ENCODE data around the gene RANBP9. TPM values are rescaled to one million over a fixed set of nuclear protein-coding genes. Genes with fewer than 3 reads are reported as not detected.

Gene RANBP9
- total and polyA plus RNA-seq, 9 of the 15 experiments (the other 6 are each of a cell fraction or from before 2014, with no cell fraction given): 27.5 to 130 (median 61.5) TPM

- TF ChIP-seq ATF3 (IDR thresholded peaks at IDR 0.05) (peak; percentile 38), ATF3 (CRISPR knock-in tag; conservative IDR thresholded peaks at IDR 0.05) (no peak), ZNF584 (CRISPR knock-in tag; IDR thresholded peaks at IDR 0.05; ENCODE audit: low read depth) (0 out of 2 replicates have a peak, but pooled peaks have one; percentile 65), CBX3 (IDR thresholded peaks at IDR 0.05; ENCODE audit: borderline replicate concordance in 1 of 2, low read length in 2 of 2) (peak in 1 of 2 experiments; percentile 40; a peak in 1 of 3 replicates), MYC (IDR thresholded peaks at IDR 0.05; ENCODE audit: low read depth, low read length) (peak; percentile 71), MYC (CRISPR knock-in tag; IDR thresholded peaks at IDR 0.05; ENCODE audit: borderline replicate concordance, low read depth) (no peak), BHLHE40 (IDR thresholded peaks at IDR 0.05; ENCODE audit: low read length) (peak; percentile 41; the same call in 1 of the 2 replicates), ZNF175 (CRISPR knock-in tag; IDR thresholded peaks at IDR 0.05; ENCODE audit: low read depth) (0 out of 2 replicates have a peak, but pooled peaks have one; percentile 16), ZNF232 (CRISPR knock-in tag; IDR thresholded peaks at IDR 0.05) (peak; percentile 72; the same call in 1 of the 2 replicates), ZNF354B (CRISPR knock-in tag; IDR thresholded peaks at IDR 0.05) (peak; percentile 53; the same call in 1 of the 2 replicates), ZNF79 (CRISPR knock-in tag; IDR thresholded peaks at IDR 0.05; ENCODE audit: low read depth) (no peak), ZNF511 (CRISPR knock-in tag; IDR thresholded peaks at IDR 0.05) (peak; percentile 50), FOSL1 (tag; conservative IDR thresholded peaks at IDR 0.05) (peak; percentile 50; the same call in 1 of the 2 replicates), ZNF23 (CRISPR knock-in tag; IDR thresholded peaks at IDR 0.05) (no peak), MGA (IDR thresholded peaks at IDR 0.05) (peak; percentile 89), LCOR (CRISPR knock-in tag; IDR thresholded peaks at IDR 0.05) (peak; percentile 25; the same call in 1 of the 2 replicates)
These were observed 137.9 kb downstream of the RANBP9 start (continued) for GRCh38 chr6:13573669-13574110.

Measured in K562 (cell line).